BE2C (cell line): ENCODE measurements around the gene CENPM.
A peak's percentile ranks its signal among the peaks of the same experiment; 100 is the strongest.

Experiments
- DNase-seq: peaks from one replicate; pipeline ENCODE4 v3.0.0-alpha.2; 2020
- H3K27me3 ChIP-seq: fragments of 250-450 bp; sonication (Bioruptor Pico); 2 replicates; pipeline ENCODE4 v1.5.1; 2020; ENCODE audit warnings: mild to moderate bottlenecking
- H3K36me3 ChIP-seq: fragments of 250-450 bp; sonication (Bioruptor Pico); 2 replicates; pipeline ENCODE4 v1.5.1; 2020; ENCODE audit warnings: mild to moderate bottlenecking
- H3K4me1 ChIP-seq: fragments of 250-450 bp; sonication (Bioruptor Pico); 2 replicates; pipeline ENCODE4 v1.5.1; 2020
- H3K4me3 ChIP-seq: 2 replicates; pipeline ENCODE4 v1.5.1; 2011; ENCODE audit warnings: low read depth, low read length
- H3K9me3 ChIP-seq: fragments of 250-450 bp; sonication (Bioruptor Pico); 2 replicates; pipeline ENCODE4 v1.5.1; 2020
- TF ChIP-seq, protein P1 (sequence below): IDR thresholded peaks from 2 replicates; pipeline ENCODE4 v1.5.1; 2012; ENCODE audit warnings: mild to moderate bottlenecking, low read depth, low read length

CENPM gene

DNA sequence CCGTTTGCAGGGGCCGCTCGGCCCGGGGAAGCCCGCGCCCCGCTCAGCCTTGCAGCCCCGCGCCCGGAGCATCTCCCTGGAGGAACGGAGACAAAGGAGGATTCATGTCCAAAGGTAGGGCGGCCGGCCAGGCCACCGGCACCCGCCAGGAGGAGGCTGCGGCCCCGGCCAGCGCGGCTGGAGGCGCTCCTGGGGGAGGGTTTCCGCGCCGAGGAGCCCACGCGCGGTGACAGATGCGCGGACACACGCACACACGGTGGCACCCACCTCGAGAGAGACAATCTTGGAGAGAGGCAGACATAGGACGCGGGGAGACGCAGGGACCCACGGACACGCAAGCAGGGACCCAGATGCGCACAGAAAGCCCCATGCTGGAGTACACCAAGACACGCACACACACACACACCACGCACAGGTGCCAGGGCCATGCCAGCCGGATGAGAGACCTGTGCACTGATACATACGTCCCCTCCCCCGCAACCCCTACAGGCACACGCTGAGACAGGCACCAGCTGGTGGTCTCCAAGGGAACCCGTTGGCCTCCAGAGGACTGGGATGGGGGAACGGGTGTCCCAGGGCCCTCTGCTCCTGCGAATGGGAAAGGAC lies 30.1 kb upstream of the CENPM start:
- TF ChIP-seq, protein P1, sequence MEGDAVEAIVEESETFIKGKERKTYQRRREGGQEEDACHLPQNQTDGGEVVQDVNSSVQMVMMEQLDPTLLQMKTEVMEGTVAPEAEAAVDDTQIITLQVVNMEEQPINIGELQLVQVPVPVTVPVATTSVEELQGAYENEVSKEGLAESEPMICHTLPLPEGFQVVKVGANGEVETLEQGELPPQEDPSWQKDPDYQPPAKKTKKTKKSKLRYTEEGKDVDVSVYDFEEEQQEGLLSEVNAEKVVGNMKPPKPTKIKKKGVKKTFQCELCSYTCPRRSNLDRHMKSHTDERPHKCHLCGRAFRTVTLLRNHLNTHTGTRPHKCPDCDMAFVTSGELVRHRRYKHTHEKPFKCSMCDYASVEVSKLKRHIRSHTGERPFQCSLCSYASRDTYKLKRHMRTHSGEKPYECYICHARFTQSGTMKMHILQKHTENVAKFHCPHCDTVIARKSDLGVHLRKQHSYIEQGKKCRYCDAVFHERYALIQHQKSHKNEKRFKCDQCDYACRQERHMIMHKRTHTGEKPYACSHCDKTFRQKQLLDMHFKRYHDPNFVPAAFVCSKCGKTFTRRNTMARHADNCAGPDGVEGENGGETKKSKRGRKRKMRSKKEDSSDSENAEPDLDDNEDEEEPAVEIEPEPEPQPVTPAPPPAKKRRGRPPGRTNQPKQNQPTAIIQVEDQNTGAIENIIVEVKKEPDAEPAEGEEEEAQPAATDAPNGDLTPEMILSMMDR = no peak
- peaks cover 16% of the 10 kb centered on the region for H3K27me3 ChIP-seq
- no peaks in the 10 kb centered on the region for H3K36me3 ChIP-seq
- peak; percentile 51 for DNase-seq
- peaks cover 2% of the 10 kb centered on the region; the same call in 1 of the 2 replicates for H3K4me1 ChIP-seq
- H3K4me3 ChIP-seq = peak overlapping the region; percentile 56
- H3K9me3 ChIP-seq = no peaks in the 10 kb centered on the region

DNA sequence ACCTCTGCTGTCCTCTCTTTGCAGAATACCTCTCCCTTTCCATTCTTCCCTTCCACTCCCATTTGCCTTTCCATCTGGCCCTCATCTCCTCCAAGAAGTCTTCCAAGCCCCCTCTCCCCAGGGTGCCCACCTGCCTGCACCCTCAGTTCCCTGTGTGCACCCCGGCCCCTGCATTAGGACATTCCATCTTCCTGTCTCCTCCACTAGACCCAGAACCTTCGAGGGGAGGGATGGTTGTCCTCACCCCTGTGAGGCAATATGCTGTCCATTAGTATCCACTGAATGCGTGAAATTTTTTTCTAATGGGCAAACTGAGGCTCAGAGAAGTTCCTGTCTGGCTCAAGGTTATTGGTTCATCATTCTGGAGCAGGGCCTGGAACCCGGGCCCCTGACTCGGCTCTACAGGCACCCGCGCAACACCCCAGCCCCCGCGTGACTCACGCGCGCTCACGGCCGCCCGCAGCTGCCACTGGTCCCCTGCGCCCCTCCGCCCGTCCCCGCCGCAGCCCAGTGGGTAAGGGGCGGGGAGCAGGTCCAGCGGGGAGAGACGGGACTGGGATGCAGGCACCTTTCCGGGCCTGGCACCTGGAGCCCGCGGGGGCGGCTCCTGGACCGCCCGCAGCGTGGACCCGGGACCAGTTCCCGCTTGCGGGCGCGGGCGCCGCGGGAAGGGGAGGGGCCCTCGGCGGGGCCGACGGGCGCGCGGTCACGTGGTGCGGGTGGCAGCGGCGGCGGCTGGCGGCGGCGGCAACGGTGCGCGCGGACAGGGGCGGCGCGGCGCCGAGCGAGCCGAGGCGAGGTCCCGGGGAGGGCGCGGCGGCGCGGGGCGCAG lies 29.3 kb upstream of the CENPM start:
- H3K4me3 ChIP-seq = peak overlapping the region; percentile 51
- peak; percentile 72 for DNase-seq

GRCh38 chr22:41975299-41976069 lies 28.5 kb upstream of the CENPM start:
- TF ChIP-seq, protein P1 = no peak
- Histone ChIP-seq H3K9me3 (no peaks in the 10 kb centered on the region), H3K4me3 (no peak overlapping the region), H3K4me1 (peaks cover 2% of the 10 kb centered on the region; the same call in 1 of the 2 replicates), H3K36me3 (no peaks in the 10 kb centered on the region), H3K27me3 (peaks cover 16% of the 10 kb centered on the region)
- DNase-seq = no peak

More for the DNA sequence above, 29.3 kb upstream of the CENPM start:
- peaks cover 16% of the 10 kb centered on the region for H3K27me3 ChIP-seq
- peaks cover 2% of the 10 kb centered on the region; the same call in 1 of the 2 replicates for H3K4me1 ChIP-seq
- TF ChIP-seq, protein P1 = no peak
- no peaks in the 10 kb centered on the region for H3K36me3 ChIP-seq
- no peaks in the 10 kb centered on the region for H3K9me3 ChIP-seq

DNA sequence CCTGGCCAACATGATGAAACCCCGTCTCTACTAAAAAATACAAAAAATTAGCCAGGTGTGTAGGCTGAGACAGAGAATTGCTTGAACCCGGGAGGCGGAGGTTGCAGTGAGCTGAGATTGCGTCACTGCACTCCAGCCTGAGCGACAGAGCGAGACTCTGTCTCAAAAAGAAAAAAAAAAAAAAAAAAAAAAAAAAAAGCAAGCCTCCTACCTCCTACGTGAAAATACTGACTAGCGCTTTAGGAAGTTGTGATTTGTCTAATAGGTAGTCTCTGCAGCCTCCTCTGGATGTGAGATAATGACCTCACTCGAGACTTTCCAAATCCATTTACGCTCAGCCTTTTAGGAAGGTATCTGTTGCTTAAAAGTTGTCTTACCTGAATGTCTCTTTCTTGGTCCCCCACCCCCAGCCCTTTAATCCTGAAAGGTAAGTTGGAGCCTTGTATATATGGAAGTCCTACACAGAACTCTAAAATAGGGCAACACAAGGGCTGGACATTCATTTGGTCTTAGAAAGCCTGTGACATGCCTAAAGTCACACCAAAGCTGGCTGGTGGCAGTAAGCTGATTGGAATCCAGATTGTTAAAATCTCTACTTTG lies 27.8 kb upstream of the CENPM start:
- Histone ChIP-seq H3K27me3 (peaks cover 16% of the 10 kb centered on the region), H3K36me3 (no peaks in the 10 kb centered on the region), H3K9me3 (no peaks in the 10 kb centered on the region), H3K4me1 (peaks cover 2% of the 10 kb centered on the region; the same call in 1 of the 2 replicates), H3K4me3 (no peak overlapping the region)
- no peak for DNase-seq
- TF ChIP-seq, protein P1 = no peak

- H3K4me1 ChIP-seq = peaks cover 20% of the 10 kb centered on the region
- no peak for DNase-seq
- no peaks in the 10 kb centered on the region for H3K9me3 ChIP-seq
- H3K4me3 ChIP-seq = no peak overlapping the region
- TF ChIP-seq, protein P1 = no peak
- peaks cover 9% of the 10 kb centered on the region for H3K27me3 ChIP-seq
- no peaks in the 10 kb centered on the region for H3K36me3 ChIP-seq
These were observed 24.5 kb upstream of the CENPM start for GRCh38 chr22:41971431-41971830.
